DOHH2 (cell line): ENCODE results near the gene KCNG1.

Experiments
- CTCF ChIP-seq: fragments of 200-600 bp; sonication (generic); IDR thresholded peaks from one replicate; pipeline ENCODE4 v1.5.1; 2014; ENCODE audit warnings: antibody characterized with exemption, mild to moderate bottlenecking, low read depth, low read length; ENCODE audit not compliant: poor library complexity, severe bottlenecking
- EZH2phosphoT487 ChIP-seq: fragments of 200-600 bp; sonication (generic); IDR thresholded peaks from 2 replicates; pipeline ENCODE4 v1.6.1; 2017; ENCODE audit warnings: borderline replicate concordance, mild to moderate bottlenecking, antibody characterized with exemption, low read length, moderate library complexity, mixed read lengths

- TF ChIP-seq CTCF (no peak), EZH2phosphoT487 (no peak)
Observed at GRCh38 chr20:50992336-50992732, 30.6 kb downstream of the KCNG1 start.
